NCI-H146 treated with DMSO at 0.1 percent for 48 hours (cell line): ENCODE results near the gene CAMTA1.

Experiments
- DNase-seq: peaks from one replicate; lab custom pipeline; 2025; ENCODE audit not compliant: unreplicated experiment; lab: John Stamatoyannopoulos, UW

CAMTA1 gene

DNA sequence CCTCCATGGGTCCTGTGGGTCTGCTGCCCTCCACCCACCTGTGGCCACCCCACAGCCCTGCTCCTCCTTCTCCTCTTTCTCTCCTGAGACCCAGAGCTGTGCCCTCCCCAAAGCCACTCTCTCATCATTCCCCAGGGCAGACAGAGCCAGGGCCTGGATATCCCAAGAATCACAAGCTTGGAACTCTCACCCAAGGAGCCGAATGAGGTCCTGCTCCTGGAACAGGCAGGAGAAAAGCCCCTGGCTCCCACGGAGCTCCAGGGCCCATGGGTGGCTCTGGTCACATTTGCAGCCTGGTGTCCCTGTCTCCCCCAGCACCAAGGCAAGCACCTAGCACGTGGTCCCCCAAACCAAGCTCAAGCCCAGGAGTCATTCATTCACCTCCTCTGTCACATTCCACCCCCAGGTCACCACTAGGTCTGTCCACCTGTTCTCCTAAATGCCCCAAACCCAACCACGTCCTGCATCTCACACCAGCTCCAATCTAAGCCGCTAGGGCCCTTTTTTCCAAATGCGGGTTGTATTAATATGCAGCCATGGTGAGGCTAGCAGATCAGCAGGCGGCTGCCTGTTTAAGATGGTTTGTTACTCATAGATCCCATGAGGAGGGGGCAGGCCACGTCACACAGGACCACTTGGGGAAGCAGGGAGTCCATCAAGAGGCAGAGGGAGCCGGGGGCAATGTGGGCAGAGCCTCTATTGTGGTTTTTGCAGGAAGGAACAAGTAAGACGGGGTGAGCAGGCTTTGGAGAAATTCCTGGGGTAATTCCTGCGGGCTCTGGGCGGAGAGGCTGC, 770.3 kb downstream of the CAMTA1 start:
- no peak for DNase-seq

DNA sequence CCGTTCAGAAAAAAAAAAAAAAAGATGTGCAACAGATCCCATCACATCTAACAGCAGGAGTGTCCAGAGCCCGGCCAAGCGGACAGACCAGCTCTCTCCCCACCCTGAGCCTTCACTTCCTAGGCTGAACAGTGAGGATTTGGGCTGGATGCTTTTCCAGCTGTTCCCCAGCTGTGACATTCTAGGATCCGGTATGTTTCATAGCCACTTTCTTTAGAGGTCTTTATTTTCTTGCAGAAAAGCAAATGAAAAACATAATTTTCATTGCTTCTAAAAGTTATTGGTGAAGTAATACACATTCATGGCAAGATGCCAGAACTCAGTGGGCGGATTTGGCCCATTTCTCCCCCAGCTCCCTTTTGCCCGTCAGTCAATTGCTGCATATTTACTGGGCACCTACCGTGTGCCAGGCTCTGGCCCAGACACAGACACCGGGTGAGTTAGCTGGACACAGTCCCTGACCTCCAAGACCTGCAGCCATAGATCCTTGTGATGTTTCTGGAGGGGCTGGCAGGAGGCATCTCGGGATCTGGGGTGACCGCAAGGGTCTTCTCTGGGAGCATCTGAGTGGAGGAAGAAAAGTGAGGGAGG, 772.1 kb downstream of the CAMTA1 start:
- DNase-seq = no peak

DNA sequence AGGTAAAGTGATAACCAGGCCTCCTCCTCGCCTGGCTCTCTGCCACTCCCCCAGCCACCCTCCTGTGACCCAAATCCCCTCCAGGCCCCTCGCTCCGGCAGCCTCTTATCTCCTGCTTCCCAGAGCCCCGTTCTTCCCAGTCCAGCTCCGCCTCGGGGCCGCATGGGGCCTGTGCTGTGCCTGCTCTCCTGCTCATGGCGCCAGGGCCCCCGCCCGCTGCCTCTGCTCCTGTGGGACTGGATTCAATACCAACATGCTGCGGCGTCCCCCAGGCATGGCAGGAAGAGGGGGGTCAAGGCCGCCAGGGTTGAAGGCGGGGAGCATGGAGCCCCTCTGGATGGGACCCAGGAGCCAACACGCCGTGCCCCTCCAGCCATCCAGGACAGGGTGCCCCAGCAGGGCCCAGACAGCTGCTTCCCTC, 772.8 kb downstream of the CAMTA1 start:
- DNase-seq = no peak

DNA sequence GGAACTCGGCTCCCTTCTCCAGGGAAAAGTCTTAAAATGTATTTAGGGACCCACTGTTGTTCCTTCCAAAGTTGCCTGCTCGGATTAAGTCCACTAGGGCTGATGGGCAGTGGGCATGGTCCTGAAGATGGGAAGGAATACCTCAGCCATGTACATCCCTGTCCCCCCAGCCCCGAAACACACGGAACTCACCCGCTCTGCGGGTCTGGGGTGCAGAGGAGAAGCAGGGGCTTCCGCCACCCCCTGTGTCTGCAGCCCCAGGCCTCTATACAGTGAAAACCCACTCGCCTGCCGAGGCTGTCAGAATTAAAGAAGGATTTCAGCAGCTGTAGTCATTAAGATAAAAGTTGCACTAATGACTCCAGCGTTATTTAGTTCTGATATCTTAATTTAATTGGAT, 773.2 kb downstream of the CAMTA1 start:
- no peak for DNase-seq

DNA sequence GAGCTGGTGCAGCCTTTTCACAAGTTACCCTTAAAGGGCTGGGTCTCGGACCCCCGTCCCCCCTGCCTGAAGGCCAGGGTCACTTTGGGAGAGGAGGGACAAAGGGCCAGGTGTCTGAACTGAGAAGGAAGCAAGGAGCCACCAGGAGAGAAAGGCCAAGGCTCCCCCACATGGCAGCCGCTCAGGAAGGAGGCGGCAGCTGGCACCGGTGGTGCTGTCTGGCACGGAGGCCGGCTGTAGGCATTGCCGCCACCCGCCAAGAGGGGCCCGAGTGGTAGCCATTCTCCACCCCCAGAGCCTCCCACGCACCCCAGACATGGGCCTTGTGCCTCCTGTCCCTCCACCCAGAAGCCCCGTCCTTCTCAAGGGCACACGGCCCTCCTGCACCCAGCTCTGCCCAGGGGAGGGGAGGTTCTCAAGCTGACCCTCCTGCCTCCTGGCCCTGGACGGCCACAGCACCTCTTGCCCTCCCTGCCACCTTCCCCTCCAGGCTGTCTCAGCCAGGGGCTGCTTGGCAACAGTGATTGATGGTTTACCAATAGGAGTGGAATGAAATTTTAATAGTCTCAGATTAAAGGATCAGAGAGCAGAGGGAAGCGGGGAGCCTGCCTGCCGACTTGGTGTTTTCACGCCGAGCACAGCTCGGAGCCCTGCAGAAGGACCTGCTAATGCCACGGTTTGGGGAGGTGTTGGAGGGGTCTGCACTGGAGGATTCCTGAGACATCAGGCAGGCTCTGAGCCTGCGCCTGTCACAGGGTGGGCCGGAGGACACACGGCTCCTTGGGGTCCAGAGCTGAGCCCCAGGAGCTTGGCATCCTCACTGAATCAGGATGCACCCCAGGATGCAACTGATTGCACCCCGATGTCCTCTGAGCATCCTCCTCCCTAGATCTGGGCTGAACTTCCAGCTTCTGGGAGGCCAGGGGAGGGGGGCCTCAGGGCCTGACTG, 773.9 kb downstream of the CAMTA1 start:
- DNase-seq = no peak

DNA sequence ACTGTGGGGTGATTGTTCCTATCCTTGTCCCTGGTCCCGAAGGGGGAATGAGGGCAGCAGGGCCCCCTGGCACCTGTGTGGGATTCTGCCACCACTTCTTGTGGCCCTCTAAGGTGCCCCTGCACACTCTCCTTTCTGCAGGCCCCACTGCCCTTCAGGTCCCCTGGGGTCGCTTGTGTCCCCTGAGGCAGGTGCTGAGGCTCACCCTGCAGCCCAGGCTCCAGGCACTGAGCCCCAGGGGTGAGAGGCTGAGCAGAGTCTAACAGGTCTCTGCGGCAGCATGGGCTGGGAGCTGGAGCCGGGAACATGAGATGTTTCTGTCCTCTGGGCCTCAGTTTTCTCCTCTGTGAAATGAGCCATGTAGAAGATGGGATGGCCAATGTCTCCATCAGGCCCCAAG, 774.9 kb downstream of the CAMTA1 start:
- DNase-seq = no peak

DNA sequence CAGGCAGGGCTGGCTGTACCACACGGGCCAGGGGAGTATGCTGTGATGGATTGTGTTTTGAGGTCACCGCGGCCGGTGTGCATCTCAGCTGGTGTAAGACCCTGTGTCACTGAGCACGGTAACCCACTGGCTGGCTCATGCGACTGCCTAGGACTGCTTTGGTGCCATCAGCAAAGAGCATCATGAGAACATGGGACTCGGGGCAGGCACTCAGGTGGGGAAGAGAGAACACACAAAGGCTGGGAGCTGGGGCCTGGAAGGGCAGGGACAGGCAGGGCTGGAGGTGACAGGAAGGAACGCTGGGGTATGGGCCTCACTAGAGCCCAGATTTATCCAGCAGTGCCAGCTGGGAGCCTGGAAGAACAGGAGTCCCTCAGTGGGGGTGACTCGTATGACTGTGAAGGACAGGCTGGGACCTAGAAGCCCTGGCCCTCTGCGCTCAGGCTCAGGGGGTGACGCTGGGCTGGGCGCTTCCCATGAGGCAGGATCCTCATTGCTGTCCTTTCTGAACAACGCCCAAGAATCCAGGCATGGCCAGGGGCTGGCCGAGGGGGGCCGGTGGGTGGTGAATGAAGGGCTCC, 775.4 kb downstream of the CAMTA1 start:
- no peak for DNase-seq

DNA sequence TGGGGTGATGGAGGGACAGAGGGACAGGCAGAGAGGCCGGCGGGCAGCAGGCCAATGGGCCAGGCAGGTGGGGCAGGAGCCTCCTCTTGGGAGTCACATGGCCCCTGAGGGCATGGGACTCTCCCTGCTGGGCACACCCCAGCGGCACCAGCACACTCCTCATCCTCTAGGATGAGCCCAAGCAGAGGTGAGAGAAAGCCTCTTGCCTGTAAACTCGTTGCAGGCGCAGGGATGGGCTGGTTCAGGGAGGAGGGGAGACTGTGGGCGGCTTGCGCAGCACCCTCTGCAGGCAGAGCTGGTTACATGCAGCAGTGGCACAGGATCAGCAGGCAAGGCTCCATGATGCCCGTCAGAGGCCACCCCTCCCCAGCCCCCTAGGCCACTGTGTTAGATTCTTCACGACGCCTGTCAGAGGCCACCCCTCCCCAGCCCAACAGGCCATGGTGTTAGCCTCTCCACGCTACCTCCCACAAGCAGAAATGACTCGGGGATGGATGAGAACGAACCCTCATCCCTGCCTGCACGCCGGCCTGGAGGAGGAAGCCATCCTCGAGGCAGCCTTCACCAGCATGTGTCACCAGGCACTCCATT, 776.2 kb downstream of the CAMTA1 start:
- no peak for DNase-seq

DNA sequence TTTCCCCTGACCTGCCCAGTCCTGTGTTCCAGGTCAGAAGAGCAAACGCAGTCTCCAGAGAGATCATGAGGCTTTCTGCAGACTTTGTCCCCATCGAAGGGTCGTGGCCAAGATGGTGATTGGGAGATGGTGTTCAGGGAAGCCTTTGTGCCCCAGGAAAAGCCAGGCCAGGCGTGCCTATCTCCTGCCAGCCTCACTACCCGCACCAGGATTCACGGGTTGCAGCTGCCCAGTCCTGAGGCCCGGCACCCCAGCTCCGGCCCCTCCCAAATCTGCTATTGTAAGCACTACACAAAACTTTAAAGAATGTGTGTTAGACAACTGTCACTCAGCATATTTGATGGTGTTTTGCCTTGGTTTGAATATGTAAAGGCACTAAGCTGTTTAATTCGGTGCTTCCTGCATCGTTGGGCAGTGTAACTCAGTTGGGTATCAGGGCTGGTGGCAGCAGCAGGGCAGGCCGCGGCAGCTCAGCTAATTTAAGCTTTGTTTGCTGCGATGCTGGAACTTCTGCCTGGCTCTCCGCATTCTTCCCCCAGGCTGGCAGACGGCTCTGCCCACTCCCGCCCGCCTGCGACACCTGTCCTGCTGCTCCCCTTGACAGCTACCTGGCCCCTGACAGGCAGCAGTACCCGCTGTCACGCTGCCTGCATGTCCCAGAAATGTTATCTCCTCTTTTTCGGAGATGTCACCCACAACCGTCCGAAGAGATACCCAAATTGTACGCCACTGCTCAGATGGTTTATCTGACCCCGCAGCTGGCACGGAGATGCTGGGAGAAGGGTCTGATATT, 776.9 kb downstream of the CAMTA1 start:
- DNase-seq = no peak

DNA sequence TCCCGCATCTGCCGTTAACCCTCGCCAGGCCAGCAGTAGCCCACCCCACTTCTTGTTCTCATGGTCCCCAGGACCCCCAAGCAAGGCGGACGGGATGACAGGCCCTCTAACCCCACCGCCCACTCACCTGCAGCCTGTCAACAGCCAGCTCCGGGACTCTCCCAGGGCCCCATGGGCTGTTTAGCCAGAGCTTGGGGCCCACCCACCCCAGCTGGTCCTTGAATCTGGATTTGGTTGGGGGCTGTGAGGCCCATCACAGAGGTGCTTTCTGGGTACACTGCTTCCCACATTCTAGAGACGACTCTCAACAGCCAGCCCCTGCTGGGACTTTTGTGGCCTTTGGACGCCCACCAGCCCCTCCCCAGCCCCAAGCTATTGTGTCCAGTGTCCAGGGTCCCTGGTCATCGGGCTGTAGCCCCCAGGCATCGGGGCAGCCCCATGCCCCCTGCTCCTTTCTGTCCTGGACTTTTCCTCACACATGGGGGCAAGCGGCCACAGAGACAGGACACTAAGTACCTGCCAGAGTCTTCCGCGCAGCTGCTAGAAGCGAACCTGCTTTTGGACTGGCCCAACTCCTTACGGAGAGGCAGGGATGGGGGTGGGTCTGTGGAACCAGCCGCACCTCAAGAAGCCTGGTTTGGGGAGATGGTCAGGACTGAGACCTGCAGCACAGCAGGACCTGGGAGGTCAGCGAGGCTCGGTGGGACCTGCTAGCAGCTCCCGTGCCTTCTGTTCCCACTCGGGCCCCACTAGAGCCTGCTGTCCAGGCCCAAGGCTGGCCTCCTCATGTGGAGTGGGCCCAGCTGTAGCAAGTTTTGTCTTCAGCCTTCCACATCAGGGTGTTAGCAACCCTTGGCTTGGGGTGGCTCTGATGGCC, 777.7 kb downstream of the CAMTA1 start:
- DNase-seq = no peak

DNA sequence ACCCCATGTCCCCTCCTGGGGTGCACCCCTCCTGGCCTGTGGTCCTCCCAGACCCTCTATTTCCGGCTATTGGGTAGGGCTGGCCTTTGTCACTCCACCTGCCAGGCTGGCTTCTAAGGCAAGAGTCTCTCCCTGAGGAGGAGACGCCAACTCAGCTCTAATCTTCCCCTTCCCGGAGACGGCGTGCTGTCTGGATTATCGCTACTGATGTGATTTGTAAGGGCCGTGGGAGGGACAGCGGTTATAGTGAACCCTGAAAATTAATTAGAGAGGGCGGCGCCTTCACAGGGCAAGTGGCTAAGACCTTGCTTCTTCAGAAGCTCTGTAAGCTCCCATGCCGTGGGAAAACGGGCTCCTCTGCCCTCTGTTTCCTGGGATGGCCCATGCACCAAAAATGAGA, 778.9 kb downstream of the CAMTA1 start:
- DNase-seq = no peak

DNA sequence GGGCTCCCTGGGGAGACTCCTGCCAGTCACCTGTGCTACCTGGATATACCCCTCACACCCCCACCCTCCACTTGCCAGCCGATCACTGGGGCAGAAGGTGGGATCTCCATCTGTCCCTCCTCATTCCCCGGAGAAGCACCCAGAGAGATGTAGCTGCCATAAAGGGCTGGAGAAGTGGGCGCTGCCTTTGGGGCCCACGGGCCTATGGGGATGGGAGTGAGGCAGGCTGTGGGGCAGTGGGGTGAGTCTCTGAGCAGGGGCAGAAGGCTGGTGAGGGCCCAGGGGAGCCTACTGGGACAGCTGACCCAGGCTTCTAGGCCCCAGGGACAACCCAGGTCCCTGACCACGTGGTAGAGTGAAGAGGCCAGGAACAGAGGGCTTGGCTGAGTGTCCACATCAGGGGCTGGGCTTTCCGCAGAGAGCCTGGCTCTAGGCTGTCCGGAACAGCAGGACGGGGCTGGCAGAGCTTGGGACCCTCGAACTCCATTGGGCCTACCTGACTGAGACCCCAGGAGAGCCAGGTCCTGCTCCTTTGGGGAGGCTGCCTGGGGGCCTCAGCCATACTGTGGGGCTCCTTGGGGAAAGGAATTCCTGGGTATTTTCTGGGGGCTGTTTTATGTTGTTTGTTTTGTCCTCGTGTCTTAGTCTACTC, 780.0 kb downstream of the CAMTA1 start:
- DNase-seq = no peak

DNA sequence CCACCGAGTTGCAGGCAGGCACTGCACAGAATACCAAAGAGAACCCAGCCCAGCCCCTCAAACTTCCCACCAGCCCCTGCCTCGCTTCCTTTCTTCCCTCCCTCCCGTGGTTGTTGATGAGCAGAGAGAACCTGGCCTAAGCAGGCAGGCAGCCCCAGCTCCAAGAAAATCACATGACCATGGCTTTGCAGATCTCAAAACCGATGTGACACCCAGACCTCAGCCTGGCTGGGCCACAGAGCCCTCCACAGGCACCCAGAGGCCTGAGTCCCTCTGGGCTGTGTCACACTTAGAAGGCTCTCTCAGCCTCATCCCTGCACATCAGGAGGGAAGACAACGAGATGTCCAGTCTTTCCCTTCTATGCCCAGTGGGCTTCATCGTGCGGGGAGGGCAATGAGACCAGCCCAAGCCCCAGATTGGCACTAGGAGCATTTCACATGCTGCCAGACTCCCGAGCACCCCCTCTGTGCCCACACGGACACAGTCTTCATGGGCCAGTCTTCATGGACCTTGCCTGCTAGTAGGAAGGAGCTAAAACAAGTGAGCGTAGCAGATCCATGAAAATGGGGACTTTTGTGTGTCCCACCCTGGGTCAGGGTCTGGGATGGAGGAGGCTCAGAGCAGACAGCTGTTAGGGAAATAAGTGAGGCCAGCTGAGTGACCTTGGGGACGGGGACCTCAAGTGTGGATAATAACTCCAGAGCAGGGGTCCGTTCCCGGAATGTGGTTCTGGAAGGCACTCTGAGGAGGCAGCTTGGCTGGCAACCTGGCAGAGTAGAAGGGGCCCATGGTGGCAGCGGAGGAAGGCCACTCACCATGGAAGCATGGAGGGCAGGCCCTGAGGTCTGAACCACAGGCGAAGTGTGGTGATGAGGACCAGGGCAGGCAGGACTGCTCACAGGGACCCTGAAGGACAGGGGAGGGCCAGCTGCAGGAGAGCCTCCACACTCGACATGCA, 781.4 kb downstream of the CAMTA1 start:
- DNase-seq = no peak

DNA sequence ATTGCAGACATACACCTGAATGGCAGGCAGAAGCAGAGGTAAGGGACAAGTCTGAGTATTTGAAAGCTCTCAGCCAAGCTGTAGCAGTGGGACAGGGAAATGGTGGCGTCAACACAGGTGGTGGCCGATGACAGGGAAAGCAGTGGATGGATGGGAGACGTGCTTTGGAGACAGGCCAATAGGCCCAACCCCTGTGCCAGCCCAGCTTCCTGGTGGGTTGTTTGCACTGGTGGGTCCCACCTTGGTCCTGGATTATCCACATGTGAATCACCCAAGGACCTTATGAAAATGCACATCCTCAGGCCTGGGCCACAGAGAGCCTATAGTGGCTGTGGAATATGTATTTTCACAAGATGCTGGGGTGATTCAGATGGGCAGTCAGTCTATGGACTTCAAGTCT, 782.1 kb downstream of the CAMTA1 start:
- no peak for DNase-seq

DNA sequence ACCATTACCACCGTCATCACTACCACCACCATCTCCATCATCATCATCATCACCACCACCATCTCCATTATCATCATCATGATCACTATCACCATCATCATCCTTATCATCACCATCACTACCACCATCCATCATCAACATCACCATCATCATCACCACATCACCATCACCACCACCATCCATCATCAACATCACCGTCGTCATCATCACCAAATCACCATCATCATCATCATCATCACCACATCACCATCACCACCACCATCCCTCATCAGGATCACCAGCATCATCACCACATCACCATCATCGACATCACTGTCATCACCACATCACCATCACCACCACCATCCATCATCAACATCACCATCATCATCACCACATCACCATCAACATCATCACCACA, 782.8 kb downstream of the CAMTA1 start:
- no peak for DNase-seq

DNA sequence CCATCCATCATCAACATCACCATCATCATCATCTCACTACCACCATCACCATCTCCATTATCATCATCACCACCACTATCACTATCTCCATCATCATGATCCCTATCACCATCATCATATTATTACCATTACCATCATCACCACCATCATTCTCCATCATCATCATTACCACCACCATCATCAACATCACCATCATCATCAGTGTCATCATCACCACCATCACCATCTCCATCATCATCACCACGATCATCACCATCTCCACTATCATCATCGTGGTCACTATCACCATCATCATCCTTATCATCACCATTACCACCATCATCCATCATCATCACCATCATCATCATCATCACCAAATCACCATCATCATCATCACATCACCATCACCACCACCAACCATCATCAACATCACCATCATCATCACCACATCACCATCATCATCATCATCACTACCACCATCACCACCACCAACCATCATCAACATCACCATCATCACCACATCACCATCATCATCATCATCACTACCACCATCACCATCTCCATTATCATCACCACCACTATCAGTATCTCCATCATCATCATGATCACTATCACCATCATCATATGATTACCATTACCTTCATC, 783.8 kb downstream of the CAMTA1 start:
- no peak for DNase-seq

DNA sequence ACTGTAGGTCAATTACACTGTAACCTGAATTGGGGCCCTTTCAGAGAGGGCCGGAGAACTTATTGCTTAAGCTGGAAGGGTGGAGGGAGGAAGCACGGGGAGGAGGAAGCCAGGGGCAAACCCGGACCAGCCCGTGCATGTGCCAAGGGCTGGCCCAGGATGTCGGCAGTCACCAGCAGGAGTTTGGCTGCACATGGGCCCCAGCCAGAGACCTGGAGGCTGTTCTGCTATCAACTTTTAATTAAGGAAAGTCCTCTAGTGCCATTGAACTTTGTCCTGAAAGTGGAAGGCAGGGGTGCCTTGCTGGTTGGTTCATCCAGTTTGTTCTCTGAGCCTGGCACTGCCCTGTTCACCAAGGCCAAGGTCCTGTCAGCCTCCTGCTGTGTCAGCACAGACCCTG, 785.1 kb downstream of the CAMTA1 start:
- DNase-seq = no peak
